ENCODE results near the gene PCGF1. TPM values are rescaled to one million over a fixed set of nuclear protein-coding genes. Genes with fewer than 3 reads are reported as not detected.

PCGF1 gene
- total and polyA plus RNA-seq, 2 of the 13 experiments (the other 11 are each of a cell fraction or from before 2014, with no cell fraction given): 20.4 to 22.6 TPM

- peak; percentile 28; the same call in 1 of the 2 replicates for TF ChIP-seq ZNF749 (CRISPR knock-in tag; IDR thresholded peaks at IDR 0.05; ENCODE audit: borderline replicate concordance)
- no peak for TF ChIP-seq ZUFSP (CRISPR knock-in tag; IDR thresholded peaks at IDR 0.05; ENCODE audit: borderline replicate concordance)
- no peak for TF ChIP-seq ZGPAT (CRISPR knock-in tag; IDR thresholded peaks at IDR 0.05)
- TF ChIP-seq CBX1 (IDR thresholded peaks at IDR 0.05; ENCODE audit: low read depth): peak; percentile 46
- no peak for TF ChIP-seq RARA (CRISPR knock-in tag; IDR thresholded peaks at IDR 0.05)
- TF ChIP-seq ZNF296 (CRISPR knock-in tag; conservative IDR thresholded peaks at IDR 0.05): peak; percentile 20
- TF ChIP-seq GZF1 (CRISPR knock-in tag; IDR thresholded peaks at IDR 0.05): 0 out of 2 replicates have a peak, but pooled peaks have one; percentile 39
- TF ChIP-seq MTF2 (CRISPR knock-in tag; IDR thresholded peaks at IDR 0.05; ENCODE audit: borderline replicate concordance): 0 out of 2 replicates have a peak, but pooled peaks have one; percentile 45
- peak; percentile 85 for TF ChIP-seq REPIN1 (CRISPR knock-in tag; IDR thresholded peaks at IDR 0.05; ENCODE audit: borderline replicate concordance, low read depth)
- peak; percentile 63; the same call in 1 of the 2 replicates for TF ChIP-seq LBX2 (CRISPR knock-in tag; IDR thresholded peaks at IDR 0.05; ENCODE audit: borderline replicate concordance)
- TF ChIP-seq NFE2L1 (CRISPR knock-in tag; IDR thresholded peaks at IDR 0.05; ENCODE audit: borderline replicate concordance): 0 out of 2 replicates have a peak, but pooled peaks have one; percentile 18
- TF ChIP-seq DPF2 (CRISPR knock-in tag; IDR thresholded peaks at IDR 0.05; ENCODE audit: borderline replicate concordance, low read depth): peak; percentile 9; the same call in 1 of the 2 replicates
- TF ChIP-seq HDAC6 (IDR thresholded peaks at IDR 0.05; ENCODE audit: low read depth, low read length): no peak
- 0 out of 2 replicates have a peak, but pooled peaks have one; percentile 53 for TF ChIP-seq ZNF530 (CRISPR knock-in tag; IDR thresholded peaks at IDR 0.05; ENCODE audit: low read depth)
- peak; percentile 91 for TF ChIP-seq ARID2 (CRISPR knock-in tag; IDR thresholded peaks at IDR 0.05; ENCODE audit: borderline replicate concordance)
- TF ChIP-seq POLR2A (IDR thresholded peaks at IDR 0.05; ENCODE audit: insufficient read depth in 1 of 2, low read depth in 2 of 2, low read length in 2 of 2): 0 out of 4 replicates have a peak, but pooled peaks of 1 of the 2 experiments have one; percentile 4
- no peak for TF ChIP-seq ZNF451 (CRISPR knock-in tag; IDR thresholded peaks at IDR 0.05)
- peak; percentile 22; the same call in 1 of the 2 replicates for TF ChIP-seq HOXD1 (CRISPR knock-in tag; IDR thresholded peaks at IDR 0.05)
- TF ChIP-seq GLMP (CRISPR knock-in tag; IDR thresholded peaks at IDR 0.05; ENCODE audit: borderline replicate concordance): no peak
- TF ChIP-seq ZNF546 (CRISPR knock-in tag; conservative IDR thresholded peaks at IDR 0.05): no peak
- peak; percentile 25; the same call in 1 of the 2 replicates for TF ChIP-seq ZNF589 (CRISPR knock-in tag; conservative IDR thresholded peaks at IDR 0.05)
- 0 out of 2 replicates have a peak, but pooled peaks have one; percentile 59 for TF ChIP-seq IRF9 (CRISPR knock-in tag; IDR thresholded peaks at IDR 0.05; ENCODE audit: borderline replicate concordance)
- TF ChIP-seq ZNF350 (CRISPR knock-in tag; IDR thresholded peaks at IDR 0.05; ENCODE audit: borderline replicate concordance, low read depth): no peak
Measured at GRCh38 chr2:74497777-74498499, 9.6 kb downstream of the PCGF1 start (continued).
